HG02884 (cell line): ENCODE data around the gene ZNF236.

Source experiments
- ATAC-seq: cut with Tn5 transposase; IDR thresholded peaks from one replicate; pipeline ENCODE4 v1.9.1; 2021; ENCODE audit warnings: mild to moderate bottlenecking, moderate library complexity; ENCODE audit not compliant: unreplicated experiment

The ZNF236 gene

GRCh38 chr18:76821356-76821874, 942 bp upstream of the ZNF236 start:
- ATAC-seq: peak; percentile 16

DNA sequence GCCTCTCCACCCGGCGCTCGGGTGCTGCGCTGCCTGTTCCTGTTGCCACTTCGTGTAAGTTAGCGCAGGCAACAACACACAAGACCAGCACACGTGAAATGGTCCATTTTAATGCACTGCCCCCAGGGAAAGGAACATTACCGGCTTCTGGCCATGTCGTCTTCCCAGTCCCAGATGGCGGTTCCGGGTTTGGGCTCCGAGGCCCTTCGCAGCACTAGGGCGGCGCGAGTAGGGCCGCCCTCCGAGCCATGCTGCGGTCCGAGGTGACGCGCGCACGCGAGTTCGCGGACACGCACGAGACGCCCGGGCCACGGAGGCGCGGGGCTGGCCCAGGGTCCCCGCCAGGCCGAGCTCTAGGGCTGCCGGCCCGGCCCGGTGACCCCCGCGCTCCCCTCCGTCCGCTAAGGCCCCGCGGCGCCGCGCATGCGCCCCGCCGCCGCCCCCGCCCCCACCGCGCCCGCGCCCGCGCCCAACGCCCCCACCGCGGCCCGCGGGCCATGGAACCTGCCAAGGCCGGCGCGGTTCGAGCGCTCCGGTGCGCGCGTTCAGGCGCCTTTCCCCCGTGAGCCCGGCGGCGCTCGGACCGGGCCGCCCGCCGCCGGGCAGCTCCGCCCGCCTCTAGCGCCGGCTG, 367 bp upstream of the ZNF236 start:
- ATAC-seq: peak; percentile 43

DNA sequence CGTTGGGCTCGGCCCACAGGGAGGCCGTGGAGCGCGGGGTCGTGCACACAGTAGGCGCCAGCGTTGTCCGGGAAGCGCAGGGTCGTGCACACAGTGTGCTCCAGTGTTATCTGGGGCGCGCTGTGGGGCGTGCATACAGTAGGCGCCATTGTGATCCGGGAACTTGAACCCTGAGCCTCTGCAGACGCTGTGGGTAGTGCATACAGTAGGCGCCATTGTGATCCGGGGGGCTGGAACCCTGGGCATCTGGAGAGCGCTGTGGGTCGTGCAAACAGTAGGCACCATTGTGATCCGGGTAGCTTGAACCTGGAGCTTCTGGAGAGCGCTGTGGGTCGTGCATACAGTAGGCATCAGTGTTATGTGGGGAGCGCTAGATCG, 793 bp downstream of the ZNF236 start:
- no peak for ATAC-seq

- no peak for ATAC-seq
These were observed 1.2 kb downstream of the ZNF236 start for GRCh38 chr18:76823587-76824011.

GRCh38 chr18:76824145-76824676, 1.9 kb downstream of the ZNF236 start:
- no peak for ATAC-seq

GRCh38 chr18:76824754-76825153, 2.4 kb downstream of the ZNF236 start:
- ATAC-seq: no peak

- ATAC-seq: no peak
These were observed 5.1 kb downstream of the ZNF236 start for GRCh38 chr18:76827205-76828200.

- no peak for ATAC-seq
These were observed 12.0 kb downstream of the ZNF236 start for GRCh38 chr18:76834379-76834778.

GRCh38 chr18:76835380-76835779, 13.0 kb downstream of the ZNF236 start:
- no peak for ATAC-seq

DNA sequence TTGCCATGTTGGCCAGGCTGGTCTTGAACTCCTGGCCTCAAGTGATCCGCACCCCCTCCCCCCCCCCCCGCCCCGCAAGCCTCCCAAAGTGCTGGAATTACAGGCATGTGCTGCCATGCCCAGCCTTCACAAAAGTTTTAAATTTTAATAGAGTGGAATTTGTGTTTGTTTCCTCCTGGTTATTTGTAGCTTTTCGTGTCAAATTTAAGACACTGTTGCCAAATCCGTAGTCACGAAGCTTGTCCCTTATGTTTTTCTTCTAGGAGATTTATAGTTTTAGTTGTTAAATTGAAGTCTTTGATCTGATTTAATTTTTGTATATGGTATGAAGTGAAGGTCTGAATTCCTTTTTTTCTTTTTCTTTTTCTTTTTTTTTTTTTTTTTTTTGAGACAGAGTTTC, 14.7 kb downstream of the ZNF236 start:
- no peak for ATAC-seq

- no peak for ATAC-seq
These were observed 15.8 kb downstream of the ZNF236 start for GRCh38 chr18:76838182-76838581.

DNA sequence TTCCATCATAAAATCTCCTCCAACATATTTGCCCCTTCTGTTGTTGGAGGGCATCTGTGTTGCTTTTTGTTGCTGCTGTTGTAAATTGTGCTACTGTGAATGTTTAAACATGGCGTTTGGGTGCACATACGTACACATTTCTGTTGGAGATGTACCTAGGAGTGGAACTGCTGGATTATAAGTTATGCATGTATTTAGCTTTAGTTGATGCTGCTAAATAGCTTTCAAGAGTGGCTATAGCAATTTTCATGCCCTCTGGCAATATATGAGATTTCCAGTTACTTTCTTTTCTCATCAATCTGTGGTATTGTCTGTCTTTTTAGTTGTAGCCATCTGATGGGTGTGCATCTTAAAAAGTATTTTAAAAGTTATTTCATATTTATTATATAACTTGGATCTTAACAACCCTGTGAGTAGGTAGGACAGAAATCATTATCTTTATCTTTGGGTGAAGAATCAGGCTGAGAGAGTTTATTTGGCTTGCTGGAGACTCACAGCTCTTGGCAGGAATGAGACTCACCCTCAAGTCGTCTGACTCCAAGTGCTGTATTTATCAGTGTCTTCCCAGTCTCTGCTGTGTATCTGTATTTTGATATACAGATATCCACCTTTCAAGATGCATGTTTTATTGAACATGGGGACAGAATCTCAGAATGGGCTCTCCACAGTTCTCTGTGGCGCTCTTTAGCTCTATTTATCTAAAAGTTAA, 16.9 kb downstream of the ZNF236 start:
- no peak for ATAC-seq

DNA sequence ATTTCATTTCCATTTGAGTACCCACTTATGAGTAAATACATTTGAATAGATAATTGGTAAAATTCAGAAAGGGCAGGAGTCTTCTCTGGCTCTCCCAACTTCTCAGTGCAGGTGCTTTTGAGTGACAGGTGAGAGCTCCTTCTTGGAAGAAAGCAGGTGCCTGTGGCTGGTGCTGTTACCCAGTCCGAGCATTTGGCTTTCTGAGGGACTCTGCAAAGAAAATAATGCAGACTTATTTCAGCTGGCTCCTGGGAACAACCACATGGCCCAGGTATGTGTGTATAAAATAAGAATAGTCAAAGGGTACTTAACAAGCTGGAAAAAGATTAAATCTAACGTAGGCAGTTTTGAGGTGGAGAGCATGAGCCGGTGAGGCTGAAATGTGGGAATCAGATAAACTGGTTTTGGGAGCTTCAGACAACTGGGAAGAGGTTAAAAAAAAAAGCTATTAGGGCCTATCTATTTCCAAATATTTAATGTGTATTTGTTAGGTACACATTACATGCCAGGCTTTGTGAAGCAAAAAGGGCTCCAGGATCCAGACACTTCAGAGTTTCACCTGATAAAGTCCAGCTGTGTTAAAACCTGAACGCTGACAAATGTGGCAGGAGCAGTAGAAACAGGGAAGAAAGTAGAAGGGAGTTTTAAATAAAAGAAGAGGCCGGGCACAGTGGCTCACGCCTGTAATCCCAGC, 20.6 kb downstream of the ZNF236 start:
- no peak for ATAC-seq

DNA sequence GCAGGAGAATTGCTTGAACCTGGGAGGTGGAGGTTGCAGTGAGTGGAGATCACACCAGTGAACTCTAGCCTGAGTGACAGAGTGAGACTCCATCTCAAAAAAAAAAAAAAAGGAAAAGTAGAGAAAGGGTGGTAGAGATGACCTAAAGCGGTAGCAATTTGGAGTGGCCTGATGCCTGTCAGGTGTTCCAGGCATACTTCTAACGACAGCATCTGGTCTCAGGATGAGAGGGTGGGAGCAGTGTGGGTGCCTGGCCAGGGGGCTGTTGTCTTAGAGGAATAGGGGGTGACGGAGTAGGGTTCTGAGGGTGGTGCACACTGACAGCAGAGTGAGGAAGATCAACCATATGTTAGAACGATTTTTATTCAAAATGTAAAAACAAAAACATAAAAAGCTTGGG, 21.8 kb downstream of the ZNF236 start:
- ATAC-seq: no peak

- no peak for ATAC-seq
These were observed 22.6 kb downstream of the ZNF236 start for GRCh38 chr18:76844742-76845477.

GRCh38 chr18:76846217-76846616, 23.9 kb downstream of the ZNF236 start:
- ATAC-seq: no peak

- ATAC-seq: no peak
These were observed 25.6 kb downstream of the ZNF236 start for GRCh38 chr18:76847916-76848315.

DNA sequence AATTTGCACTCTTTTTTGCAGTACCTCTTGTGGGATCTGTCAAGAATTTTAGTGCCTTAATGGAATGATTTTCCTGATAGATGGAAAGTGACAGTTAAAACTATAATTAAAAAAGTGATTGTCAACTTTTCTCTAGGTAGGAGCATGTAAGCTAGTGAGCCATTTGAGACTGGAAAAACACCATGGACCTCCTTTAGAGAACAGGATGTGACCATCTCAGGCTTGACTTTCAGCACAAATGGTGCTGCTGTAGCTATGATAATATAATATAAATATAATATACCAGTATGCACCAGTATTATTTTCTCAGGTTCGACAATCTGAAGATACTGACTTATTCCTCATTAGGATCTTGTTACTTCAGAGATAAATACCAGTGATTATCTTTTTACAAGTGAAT, 27.8 kb downstream of the ZNF236 start:
- no peak for ATAC-seq

- ATAC-seq: no peak
These were observed 33.2 kb downstream of the ZNF236 start for GRCh38 chr18:76855594-76855993.

DNA sequence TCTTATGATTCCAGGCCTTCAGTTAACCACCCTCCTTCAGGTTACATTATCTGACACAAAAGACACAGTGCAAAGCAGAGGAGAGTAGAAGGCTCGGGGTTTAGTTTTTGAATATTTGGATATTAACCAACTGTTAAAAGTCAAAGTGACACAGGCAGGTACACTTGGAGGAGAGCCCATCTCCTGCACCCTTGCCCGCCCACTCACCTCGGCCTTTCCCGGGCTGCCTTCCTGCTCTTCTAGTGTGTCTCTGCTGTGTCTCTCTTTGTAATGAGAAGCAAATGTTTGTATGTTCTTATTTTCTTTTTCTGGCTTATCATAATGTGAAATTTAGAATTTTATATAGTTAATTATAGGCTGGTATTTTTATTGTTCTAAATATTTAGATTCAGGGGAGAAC, 35.1 kb downstream of the ZNF236 start:
- ATAC-seq: no peak
